HUDEP-2 (cell line): ENCODE results near the gene RFPL4A.

ENCODE experiments used
- DNase-seq, 76 experiments: peaks; one replicate each; lab custom pipeline; 2025; ENCODE audit not compliant: unreplicated experiment in 76 of 76; lab: John Stamatoyannopoulos, UW

Gene RFPL4A

GRCh38 chr19:55801416-55801815 lies 42.5 kb downstream of the RFPL4A start:
- DNase-seq = no peak

- no peak for DNase-seq
These were observed 43.4 kb downstream of the RFPL4A start for GRCh38 chr19:55802281-55802680.

- DNase-seq = peak in 70 of 76 experiments; percentile 15 to 80 (median 57)
These were observed 50.6 kb downstream of the RFPL4A start for GRCh38 chr19:55809381-55810058.

GRCh38 chr19:55811340-55811739 lies 52.4 kb downstream of the RFPL4A start:
- DNase-seq = no peak

GRCh38 chr19:55812449-55812848 lies 53.6 kb downstream of the RFPL4A start:
- DNase-seq = no peak
